ENCODE data around the gene CTDP1.
"Not testable (repeated sequence)": the region's sequence is repeated elsewhere in the genome, so short reads cannot be mapped to it uniquely, and the experiment has no call there.

The CTDP1 gene

DNA sequence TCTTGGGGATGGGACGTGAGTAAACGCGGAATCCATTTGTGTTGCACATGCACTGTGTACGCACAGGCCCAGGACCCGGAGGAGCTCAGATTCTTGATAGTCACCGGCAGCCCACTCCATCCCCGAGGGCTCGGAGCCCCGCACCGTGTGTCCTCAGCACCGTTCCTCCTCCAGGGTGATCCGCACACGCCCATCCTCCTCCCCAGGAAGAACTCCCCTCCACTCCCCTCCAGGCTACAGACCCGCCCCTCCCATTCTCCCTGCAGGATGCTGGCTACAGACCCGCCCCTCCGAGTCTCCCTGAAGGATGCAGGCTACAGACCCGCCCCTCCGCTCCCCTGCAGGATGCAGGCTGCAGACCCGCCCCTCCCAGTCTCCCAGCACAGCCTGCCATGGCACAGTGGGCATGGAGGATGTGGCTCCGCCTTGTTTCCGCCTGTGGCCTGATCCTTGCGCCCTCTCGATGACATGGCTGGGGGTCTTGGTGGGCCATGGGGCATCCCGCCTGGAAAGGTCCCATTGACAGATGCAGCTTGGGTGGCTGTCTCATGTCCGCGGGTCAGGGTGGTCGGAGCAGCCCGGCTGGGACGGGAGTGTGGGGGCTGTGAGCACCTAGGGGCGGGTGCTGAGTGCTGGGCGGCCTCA is 14.1 kb downstream of the CTDP1 start:
- DNase-seq (ENCODE audit: low read depth, low spot score): no peak
- no peak overlapping the region for H3K4me3 ChIP-seq (ENCODE audit: low read depth, low read length)
- TF ChIP-seq, protein P1, sequence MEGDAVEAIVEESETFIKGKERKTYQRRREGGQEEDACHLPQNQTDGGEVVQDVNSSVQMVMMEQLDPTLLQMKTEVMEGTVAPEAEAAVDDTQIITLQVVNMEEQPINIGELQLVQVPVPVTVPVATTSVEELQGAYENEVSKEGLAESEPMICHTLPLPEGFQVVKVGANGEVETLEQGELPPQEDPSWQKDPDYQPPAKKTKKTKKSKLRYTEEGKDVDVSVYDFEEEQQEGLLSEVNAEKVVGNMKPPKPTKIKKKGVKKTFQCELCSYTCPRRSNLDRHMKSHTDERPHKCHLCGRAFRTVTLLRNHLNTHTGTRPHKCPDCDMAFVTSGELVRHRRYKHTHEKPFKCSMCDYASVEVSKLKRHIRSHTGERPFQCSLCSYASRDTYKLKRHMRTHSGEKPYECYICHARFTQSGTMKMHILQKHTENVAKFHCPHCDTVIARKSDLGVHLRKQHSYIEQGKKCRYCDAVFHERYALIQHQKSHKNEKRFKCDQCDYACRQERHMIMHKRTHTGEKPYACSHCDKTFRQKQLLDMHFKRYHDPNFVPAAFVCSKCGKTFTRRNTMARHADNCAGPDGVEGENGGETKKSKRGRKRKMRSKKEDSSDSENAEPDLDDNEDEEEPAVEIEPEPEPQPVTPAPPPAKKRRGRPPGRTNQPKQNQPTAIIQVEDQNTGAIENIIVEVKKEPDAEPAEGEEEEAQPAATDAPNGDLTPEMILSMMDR (IDR thresholded peaks at IDR 0.05; ENCODE audit: low read depth, low read length): no peak
- in situ Hi-C loops (cut with HindIII; ENCODE audit: low sequenced_read_pairs): no loop called here

DNA sequence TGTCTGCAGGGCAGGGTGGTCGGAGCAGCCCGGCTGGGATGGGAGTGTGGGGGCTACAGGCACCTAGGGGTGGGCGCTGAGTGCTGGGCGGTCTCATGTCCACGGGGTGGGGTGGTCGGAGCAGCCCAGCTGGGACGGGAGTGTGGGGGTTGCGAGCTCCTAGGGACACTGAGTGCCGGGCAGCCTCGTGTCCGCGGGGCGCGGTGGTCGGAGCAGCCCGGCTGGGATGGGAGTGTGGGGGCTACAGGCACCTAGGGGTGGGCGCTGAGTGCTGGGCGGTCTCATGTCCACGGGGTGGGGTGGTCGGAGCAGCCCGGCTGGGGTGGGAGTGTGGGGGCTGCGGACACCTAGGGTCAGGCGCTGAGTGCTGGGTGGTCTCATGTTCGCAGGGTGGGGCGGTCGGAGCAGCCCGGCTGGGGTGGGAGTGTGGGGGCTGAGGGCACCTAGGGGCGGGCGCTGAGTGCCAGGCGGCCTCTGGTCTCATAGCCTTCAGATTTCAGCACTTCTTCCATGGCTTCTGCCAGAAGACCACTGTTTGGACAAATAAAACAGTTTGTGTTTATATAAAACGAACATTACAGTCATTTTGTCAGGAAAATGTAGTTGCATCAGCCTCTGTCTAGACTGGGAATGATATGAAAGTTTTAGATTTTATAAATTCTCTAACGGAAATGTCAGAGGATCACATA is 14.7 kb downstream of the CTDP1 start:
- DNase-seq (ENCODE audit: low read depth, low spot score); in situ Hi-C loops (cut with HindIII; ENCODE audit: low sequenced_read_pairs); H3K4me3 ChIP-seq (ENCODE audit: low read depth, low read length): not testable (repeated sequence)

DNA sequence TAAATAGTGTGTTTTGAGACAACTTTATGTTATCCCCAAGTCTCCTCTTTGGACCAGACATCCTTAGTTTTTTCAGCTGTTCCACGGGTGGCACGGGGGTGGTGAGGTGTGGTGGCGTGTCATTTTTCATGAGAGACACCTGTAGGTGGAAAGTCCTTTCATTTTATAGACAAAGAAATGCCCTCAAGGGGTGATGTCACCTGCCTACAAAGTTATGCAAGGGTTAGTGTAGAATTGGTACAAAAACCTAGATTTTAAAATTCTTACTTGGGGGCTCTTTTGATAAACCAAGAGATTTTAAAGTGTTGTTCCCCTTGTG is 15.3 kb downstream of the CTDP1 start:
- H3K4me3 ChIP-seq (ENCODE audit: low read depth, low read length): no peak overlapping the region
- TF ChIP-seq, protein P1 (IDR thresholded peaks at IDR 0.05; ENCODE audit: low read depth, low read length): no peak
- no peak for DNase-seq (ENCODE audit: low read depth, low spot score)
- in situ Hi-C loops (cut with HindIII; ENCODE audit: low sequenced_read_pairs): no loop called here

DNA sequence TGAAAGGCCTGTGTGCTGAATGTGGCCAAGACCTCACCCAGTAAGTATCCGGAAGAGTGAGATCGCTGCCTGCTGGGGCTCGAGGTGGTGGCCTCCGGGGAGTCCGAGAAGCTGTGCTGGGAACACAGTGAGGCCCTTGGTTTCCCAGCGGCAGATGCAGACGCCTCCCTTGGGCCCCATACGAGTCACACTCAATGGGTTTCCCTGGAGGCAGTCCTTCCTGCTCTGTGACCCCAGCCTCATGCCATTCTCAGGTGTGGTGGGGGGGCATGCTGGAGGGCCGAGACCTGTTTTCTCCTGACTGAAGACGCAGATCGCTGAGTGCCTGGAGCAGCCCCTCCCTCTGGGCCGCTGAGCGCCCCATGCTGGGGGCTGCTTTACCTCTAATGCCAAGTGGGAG is 15.7 kb downstream of the CTDP1 start:
- in situ Hi-C loops (cut with HindIII; ENCODE audit: low sequenced_read_pairs): no loop called here
- peak; percentile 6 for DNase-seq (ENCODE audit: low read depth, low spot score)
- TF ChIP-seq, protein P1 (IDR thresholded peaks at IDR 0.05; ENCODE audit: low read depth, low read length): no peak

DNA sequence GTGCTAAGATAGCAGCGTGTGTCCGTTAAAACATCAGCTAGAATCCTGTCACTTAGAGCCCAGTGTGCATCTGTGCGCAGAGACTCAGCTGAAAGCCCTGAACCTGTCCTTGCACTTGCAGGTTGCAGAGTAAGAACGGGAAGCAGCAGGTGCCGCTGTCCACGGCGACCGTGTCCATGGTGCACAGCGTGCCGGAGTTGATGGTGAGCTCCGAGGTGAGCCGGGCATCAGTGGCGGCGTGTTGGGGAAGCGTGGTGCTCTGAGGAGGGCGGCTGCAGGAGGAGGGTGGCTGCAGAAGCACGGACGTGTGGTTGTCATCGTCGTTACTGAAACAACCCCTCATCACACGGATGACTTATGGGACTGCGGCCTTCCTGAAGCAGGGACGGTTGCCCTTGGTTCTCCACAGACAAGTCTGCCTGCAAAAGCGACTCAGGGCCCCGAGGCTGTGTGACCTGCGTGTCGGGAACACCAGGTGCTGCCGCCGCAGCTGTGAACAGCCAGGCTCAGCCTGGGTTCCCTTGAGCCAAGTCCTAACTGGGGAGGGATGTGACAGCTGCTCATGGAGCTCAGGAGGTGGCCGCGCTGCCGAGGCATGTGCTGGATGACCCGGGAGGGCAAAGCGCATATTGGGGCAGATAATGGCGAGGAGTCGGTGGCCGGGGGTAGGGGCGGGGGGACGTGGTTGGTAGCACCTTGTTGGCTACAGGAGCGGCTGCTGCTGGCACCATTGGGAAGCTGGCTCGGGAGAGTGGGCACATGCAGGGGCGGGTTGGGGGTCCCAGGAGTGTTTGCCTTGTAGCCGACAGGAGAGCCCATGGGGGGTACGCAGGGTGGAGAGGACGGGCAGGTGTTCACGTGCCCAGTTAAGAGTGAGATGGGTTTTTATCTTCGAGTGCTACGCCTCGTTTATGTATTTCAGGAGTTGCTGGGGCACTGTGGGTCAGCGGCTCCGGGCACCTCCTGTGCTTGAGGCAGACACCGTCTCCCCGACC is 16.6 kb downstream of the CTDP1 start:
- H3K4me3 ChIP-seq (ENCODE audit: low read depth, low read length): no peak overlapping the region
- in situ Hi-C loops (cut with HindIII; ENCODE audit: low sequenced_read_pairs): no loop called here

More for the DNA sequence above, 15.7 kb downstream of the CTDP1 start:
- no peak overlapping the region for H3K4me3 ChIP-seq (ENCODE audit: low read depth, low read length)

DNA sequence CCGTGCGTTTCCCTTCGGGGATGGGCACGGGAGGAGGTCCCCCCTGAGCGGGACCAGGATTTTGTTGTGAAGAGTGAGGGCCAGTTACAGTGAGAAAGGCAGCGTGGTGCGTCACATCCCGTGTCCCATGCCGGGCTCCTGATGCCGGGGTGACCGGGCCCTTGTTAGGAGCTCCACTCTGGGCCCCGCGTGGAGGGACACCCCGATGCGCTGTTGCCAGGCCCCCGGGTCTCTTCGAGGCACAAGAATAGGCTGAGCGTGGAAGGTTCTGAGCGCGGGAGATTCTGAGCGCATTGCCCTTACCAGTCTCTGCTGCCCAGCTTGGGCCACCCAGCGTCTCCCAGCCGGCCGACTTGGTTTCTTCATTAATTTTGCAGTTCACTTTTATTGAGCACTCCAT is 17.6 kb downstream of the CTDP1 start:
- TF ChIP-seq, protein P1 (IDR thresholded peaks at IDR 0.05; ENCODE audit: low read depth, low read length): no peak
- in situ Hi-C loops (cut with HindIII; ENCODE audit: low sequenced_read_pairs): no loop called here
- DNase-seq (ENCODE audit: low read depth, low spot score): no peak
- H3K4me3 ChIP-seq (ENCODE audit: low read depth, low read length): no peak overlapping the region

More for the DNA sequence above, 16.6 kb downstream of the CTDP1 start:
- TF ChIP-seq, protein P1 (IDR thresholded peaks at IDR 0.05; ENCODE audit: low read depth, low read length): no peak
- no peak for DNase-seq (ENCODE audit: low read depth, low spot score)

Data from astrocyte of the spinal cord (primary cell).